ENCODE measurements around the gene PPDPF.

The PPDPF gene

DNA sequence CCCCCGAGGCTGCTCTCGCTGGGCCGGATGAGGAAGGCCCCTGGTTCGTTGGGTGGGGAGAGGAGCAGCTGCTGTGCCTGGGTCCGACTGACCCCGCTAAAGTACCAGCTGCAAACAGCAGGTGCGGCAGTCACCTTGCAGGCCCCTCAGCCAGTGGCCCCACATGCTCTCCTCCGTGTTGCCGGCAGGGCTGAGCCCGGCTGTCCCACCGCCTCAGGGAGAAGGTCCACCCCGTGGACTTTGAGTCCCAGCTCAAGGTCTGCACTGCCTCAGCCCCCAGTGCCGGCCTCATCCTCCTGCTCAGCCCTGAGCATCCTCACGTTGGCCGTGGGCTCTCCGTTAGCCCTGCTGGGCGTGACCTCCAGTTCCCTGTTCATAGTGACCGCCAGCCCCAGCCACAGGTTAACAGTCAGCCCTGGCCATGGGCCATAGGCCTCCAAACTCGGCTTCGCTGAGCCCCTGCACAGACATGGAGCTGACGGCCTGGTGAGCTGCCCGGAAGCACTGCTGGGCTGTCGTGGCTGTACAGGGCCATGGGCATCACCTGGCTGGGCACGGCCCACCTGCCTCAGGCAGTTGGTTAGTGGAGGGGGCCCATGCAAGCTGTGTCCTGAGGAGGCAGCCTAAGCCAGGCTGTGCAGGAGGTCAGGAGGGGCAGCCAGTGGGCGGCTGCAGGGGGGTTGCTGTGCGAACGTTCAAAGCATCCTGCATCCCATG is 23.8 kb downstream of the PPDPF start:
- H3K4me3 ChIP-seq (ENCODE audit: low read depth, low read length), result no peak overlapping the region
- DNase-seq (ENCODE audit: low read depth), result no peak

DNA sequence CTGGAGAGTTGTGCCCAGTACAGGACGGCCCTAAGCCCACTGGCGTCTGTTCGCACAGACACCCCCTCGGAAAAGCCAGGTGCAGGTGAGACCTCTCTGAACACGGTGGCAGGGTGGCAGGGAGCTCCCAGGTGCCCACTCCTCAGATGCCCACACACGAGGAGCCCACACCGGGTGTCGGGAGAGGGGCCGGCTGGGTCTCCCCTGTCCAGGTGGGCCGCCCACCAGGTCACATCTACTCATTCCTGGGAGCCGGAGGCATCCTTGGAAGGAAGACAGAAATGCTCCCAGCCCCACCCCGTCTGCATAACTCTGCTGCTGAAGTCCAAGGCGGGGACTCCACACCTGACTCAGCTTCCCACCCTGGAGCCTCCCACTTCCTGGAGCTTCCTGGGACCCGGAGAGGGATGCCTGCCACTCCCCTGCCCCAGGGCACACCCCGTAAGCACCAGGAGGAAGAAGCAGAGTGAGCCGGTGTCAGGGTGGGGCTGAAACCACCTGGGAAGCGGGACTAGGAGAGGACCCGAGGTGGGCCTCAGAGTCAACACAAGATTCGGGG is 24.5 kb downstream of the PPDPF start:
- no peak overlapping the region for H3K4me3 ChIP-seq (ENCODE audit: low read depth, low read length)
- no peak for DNase-seq (ENCODE audit: low read depth)

DNA sequence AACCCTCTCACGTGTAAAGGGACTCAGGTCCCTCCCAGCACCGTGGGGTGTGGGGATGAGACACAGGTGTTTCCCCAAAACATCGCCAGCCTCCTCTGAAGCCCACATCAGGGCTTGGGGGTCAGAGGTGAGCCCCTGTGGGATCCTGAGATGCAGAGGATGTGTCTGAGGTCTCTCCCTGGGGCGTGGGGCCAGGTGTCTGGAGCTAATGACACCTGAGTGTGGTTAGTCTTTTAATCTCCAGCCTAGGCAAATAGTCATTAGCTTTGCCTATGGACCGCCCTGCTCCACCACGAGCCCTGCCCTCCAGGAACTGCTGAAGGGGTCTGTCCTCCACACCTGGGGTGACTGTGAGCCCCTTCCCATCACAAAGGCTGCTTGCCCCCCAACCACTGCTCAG is 25.2 kb downstream of the PPDPF start:
- DNase-seq (ENCODE audit: low read depth), result no peak
- H3K4me3 ChIP-seq (ENCODE audit: low read depth, low read length), result no peak overlapping the region

DNA sequence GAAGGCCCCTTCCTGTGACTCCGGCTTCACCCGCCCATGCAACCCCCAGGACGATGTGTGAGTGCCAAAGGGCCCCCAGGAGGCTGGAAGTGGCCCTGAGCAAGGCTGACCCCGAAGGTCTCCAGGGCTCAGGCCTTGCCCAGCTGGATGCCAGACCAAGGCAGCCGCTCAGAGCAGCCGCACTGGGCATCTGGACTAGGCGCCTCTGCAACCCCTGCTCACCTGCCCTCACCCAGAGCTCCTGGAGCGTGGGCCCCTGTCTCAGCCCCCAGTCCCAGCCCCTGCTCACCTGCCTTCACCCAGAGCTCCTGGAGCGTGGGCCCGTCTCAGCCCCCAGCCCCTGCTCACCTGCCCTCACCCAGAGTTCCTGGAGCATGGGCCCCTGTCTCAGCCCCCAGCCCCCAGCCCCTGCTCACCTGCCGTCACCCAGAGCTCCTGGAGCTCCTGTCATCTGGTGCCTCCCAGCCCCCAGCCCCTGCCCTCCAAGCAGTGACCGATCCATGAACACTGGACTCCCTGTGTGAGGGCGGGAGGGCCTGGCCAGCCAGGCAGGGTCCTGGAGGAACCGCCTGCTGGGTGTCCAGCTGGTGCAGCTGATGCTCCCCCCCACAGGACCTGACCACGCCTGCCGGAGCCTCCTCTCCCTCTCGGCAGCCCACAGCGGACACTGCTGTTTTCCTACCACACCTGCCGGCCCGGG is 25.8 kb downstream of the PPDPF start:
- DNase-seq (ENCODE audit: low read depth), result no peak
- H3K4me3 ChIP-seq (ENCODE audit: low read depth, low read length), result no peak overlapping the region

DNA sequence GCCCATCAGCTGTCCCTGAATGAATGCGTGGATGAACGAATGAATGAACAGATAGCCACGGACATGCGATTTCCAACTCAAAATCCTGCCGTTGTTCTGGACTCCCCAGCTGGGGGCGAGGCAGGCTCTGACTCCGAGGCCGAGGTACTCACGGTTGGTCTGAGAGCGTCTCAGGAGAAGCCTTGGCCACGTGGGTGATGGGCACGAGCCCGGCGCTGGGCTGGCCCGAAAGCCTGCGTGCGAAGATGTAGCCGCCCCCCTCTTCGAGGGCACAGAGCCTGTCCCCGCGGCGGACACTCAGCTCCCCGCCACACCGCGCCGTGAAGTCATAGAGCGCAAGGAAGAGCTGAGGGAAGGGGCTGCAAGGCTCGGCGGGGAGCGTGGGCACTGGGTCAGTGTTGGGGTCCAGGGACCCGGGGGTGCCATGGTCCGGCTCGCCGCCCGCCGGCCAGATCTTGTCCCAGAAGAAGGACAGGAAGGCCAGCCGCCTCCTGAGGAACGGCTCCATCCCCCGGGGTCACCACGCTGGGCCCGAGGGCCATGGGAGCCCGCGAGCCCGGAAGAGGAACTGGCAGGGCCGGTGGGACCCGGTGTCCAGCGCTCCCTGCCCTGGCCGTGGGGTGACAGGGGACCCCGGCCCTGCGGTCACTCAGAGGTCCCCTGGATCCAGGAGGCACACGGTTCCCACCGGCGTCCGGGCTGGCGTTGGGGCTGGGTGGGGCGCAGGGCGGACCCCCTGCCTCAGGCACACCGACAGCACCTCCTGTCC is 26.6 kb downstream of the PPDPF start:
- no peak for DNase-seq (ENCODE audit: low read depth)
- no peak overlapping the region for H3K4me3 ChIP-seq (ENCODE audit: low read depth, low read length)

DNA sequence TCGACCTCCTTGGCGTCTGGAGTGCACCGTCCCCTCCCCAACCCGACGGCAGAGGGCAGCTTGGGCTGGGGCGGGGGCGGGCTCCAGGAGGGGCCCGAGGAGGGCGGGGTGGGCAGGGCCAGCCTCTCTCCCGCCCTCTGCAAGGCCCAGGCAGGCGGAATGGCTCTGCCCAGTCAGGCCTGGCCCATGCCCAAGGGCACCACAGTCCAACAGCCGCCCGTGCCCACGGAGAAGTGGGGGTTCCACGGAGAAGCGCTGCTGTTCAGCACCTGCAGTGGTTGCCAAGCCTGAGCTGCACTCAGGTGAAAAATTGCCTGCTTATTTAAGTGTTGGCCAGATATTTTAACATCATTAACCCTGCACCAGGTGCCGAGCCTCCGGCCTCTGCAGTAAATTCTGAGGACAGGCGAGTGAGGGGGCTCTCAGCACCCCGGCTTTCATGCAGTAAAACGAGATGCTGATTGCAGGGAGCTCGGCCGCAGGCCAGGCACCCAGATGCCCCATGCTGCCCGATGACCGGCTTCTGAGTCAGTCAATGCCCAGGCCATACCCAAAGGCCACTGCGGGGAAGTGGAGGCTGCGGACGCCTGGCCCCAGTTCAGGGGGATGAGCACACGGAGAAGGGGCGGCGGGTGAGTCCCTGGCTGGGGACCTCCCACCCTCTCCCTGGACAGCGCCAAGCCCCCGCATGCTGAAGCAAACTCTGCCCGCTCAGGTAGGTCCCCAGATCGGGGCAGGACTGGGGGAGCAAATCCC is 27.3 kb downstream of the PPDPF start, which contains the start of gene SRMS:
Gene SRMS (minus strand): TSS at position 25 of the 756 bp plus-strand sequence. CDS start 286 bp downstream, outside the sequence.
- DNase-seq (ENCODE audit: low read depth), result no peak
- H3K4me3 ChIP-seq (ENCODE audit: low read depth, low read length), result no peak within 1 kb of the TSS

DNA sequence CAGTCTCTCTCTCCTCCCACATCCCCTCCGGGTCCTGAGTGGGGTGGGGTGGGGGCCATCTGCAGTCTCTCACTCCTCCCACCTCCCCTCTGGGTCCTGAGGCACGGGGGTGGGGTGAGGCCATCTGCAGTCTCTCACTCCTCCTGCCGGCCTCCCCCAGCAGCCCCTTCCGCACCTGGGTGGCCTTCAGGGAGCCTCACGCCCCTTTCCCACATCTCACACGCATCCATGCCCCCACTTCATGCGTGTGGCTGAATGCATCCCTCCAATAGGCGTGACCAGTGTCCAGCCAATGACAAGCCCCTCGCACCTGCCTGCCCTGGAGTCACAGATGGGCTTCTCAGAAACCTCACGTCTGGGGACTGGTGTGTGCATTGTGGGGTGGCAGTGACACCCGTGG is 28.0 kb downstream of the PPDPF start:
- no peak for DNase-seq (ENCODE audit: low read depth)
- no peak overlapping the region for H3K4me3 ChIP-seq (ENCODE audit: low read depth, low read length)

DNA sequence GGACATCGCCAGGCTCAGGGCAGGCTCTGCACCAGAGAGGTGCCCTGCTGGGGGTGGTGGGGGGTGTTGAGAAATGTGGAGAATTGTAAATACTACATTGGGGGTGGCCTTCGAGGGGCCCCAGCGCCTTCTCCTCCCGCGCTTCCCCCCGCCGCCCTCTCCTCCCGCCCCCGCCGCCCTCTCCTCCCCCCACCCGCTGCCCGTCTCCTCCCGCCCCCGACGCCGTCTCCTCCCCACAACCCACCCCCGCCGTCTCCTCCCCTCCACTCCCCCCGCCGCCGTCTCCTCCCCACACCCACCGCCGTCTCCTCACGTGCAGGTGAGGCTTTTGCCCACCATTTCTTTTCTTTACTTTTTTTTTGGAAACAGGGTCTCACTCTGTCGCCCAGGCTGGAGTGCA is 28.5 kb downstream of the PPDPF start:
- no peak overlapping the region for H3K4me3 ChIP-seq (ENCODE audit: low read depth, low read length)
- DNase-seq (ENCODE audit: low read depth), result no peak

DNA sequence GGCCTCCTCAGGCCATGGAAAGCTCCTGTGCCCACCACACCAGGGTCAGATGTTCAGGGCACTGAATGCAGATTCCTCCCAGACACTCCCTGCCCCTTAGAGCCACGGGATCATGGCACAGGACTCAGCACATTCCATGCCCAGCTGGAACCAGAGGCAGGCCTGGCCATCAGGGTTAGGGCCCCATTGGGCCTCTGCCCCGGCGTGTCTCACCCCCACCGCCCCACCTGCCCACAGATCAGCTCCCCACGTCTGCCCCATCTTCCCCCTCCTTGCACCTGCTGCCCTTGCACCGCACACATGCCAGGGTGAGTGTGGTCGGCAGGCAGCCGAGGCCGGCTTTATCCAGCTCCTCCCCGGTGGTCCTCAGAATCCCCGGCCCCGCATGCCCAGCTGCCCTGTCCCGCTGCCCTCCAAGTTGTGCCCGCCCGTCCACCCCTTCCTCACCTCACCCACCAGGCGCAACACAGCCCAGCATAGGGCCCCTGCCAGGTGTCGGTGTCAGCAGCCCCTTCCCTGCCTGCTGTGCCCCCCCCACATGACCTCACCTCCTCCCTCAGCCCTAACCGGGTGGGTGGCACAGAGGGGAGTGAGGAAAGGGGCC is 29.2 kb downstream of the PPDPF start:
- no peak overlapping the region for H3K4me3 ChIP-seq (ENCODE audit: low read depth, low read length)
- DNase-seq (ENCODE audit: low read depth), result no peak

DNA sequence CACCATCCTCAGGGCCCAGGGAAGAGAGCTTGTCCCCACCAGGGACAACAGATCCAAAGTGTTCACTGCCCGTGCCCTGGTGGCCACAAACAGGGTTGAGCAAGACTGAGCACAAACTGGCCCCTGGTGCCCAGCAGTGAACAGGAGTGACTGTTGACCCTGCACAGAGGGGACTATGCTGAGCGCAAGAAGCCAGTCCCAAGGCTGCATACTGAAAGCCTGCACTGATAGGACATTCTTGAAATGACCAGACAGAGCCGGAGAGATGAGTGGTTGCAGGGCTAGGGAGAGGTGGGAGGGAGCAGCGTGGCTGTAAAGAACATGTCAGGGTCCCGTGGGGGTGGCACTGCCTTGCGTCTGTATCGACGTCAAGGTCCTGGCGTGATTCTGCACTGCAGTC is 30.5 kb downstream of the PPDPF start:
- no peak overlapping the region for H3K4me3 ChIP-seq (ENCODE audit: low read depth, low read length)
- no peak for DNase-seq (ENCODE audit: low read depth)

DNA sequence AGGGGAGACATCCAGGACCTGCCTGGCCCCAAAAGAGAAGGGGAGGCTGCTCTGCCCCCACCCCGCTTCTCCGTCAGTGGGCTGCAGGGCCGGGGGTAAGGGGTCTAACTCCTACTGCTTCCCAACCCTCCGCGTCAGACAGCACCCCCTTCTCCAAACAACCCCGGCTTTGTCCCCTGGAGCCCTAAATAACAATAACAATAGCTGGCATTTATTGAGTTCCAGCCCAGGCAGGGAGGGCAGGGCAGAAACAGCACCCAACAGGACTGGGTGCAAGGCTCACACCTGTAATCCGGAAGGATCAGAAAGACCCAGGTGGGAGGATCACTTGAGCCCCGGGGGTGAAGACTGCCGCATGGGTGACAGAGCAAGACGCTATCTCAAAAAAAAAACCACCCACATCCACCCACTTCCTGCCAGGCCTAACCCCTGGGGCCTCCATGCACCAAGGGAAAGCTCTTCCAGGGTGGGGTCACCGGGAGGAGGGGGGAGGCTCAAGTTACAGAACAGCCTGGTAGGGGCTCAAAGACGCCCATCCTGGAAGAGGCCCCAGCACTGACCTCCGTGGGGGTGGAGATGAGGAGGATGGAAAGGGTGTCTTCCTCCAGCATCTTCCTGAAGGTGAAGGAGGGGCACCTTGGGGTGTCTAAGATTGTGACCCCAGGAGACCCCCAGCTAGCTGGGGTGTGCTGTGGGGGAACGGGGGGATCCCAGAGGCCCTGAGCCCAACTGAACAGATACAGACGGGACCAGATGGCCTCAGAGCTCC is 32.1 kb downstream of the PPDPF start:
- no peak overlapping the region for H3K4me3 ChIP-seq (ENCODE audit: low read depth, low read length)
- DNase-seq (ENCODE audit: low read depth), result no peak

DNA sequence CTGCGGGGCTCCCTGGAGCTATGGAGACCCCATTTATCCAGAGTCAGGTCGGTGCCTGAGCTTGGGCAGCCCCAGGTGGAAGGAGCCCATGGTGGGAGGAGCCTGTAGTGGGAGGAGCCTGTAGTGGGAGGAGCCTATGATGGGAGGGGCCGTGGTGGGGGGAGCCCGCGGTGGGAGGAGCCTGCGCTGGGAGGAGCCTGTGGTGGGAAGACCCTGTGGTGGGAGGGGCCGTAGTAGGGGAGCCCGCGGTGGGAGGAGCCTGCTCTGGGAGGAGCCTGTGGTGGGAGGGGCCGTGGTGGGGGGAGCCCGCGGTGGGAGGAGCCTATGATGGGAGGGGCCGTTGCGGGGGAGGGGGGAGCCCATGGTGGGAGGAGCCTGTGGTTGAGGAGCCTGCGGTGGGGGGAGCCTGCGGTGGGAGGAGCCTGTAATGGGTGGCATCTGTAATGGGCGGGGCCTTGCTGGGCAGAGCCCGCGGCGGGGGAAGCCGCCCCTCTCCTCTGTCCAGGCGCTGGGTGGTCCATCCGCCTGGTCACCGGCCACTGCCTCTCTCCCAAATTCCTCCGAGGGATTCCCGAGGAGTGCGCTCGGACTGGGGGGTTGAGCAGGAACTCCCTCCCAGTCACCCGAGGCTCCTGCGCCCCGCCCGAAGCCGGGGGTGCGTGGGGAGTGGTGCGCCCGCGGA is 32.8 kb downstream of the PPDPF start:
- H3K4me3 ChIP-seq (ENCODE audit: low read depth, low read length), result peak overlapping the region; percentile 69
- DNase-seq (ENCODE audit: low read depth), result peak; percentile 39

DNA sequence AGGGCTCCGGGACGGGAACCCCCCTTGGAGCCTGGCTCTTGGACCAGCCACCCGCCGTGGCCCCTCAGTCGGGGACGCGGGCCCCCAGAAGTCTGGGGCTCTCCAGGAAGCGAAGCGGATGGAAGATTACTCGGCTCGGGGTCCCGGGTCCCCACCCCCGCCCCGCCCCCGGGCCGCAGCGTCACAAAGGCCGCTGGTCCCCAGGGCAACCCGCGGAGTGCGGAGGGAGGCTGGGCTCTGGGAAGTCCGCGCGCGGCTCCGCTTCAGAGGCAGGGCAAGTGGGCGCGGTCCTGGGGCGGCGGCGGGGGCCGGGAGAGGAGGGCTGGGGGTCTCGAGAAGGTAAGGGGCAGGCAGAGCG is 33.3 kb downstream of the PPDPF start, which contains the start of gene FNDC11:
Gene FNDC11 (plus strand): TSS at position 227 of the 358 bp plus-strand sequence. CDS start 1,505 bp downstream, outside the sequence.
- peak within 1 kb of the TSS; percentile 69 for H3K4me3 ChIP-seq (ENCODE audit: low read depth, low read length)
- no peak for DNase-seq (ENCODE audit: low read depth)

DNA sequence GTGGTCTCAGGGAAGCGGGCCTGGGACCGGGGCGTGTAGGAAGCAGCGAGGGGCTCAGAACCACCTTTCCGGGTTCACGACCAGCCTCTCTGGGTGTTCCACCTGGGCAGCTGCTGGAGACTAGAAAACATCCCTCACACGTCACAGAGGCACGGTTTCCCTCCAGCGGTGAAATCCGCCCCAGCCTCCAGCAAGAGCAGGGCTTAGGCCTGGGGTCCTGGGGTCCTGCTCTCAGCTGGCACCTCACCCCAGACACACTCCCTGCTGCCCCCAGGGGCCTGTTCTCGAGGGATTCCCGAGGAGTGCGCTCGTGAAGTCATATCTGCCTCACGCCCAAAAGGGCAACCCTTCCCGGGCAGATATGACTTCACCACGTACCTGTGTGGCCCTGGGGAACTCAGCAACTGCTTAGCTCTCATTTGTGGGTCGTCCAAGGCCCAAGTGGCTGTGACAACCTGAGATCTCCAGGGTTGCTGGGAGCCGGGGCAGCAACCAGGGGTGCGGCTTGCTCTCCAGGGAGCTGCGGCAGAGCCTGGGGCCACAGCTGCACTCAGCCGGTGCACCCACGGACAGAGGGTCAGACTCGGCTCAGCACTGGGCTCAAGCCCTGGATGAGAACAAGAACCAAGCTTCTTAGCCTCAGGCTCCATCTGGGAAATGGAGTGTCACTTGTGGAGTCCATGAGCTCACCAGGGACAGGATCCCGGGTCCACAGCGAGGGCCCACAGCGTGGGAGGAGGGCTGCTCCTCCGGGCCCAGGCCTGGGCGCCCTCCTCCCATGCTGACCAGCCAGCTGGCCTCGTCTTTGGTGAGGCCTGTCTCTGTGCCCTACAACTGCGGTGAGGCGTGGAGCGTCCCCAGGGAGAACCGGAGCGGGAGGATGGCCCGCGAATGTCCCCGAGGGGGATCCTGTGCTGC is 34.1 kb downstream of the PPDPF start:
- no peak for DNase-seq (ENCODE audit: low read depth)
- peak overlapping the region; percentile 69 for H3K4me3 ChIP-seq (ENCODE audit: low read depth, low read length)

DNA sequence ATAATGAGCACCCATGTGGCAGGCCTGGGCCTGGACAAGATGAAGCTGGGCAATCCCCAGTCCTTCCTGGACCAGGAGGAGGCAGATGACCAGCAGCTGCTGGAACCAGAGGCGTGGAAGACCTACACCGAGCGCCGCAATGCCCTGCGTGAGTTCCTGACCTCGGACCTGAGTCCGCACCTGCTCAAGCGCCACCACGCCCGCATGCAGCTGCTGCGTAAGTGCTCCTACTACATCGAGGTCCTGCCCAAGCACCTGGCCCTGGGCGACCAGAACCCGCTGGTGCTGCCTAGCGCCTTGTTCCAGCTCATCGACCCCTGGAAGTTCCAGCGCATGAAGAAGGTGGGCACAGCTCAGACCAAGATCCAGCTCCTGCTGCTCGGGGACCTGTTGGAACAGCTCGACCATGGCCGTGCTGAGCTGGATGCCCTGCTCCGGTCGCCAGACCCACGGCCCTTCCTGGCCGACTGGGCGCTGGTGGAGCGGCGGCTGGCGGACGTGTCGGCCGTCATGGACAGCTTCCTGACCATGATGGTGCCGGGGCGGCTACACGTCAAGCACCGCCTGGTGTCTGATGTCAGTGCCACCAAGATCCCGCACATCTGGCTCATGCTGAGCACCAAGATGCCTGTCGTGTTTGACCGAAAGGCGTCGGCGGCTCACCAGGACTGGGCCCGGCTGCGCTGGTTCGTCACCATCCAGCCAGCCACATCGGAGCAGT is 35.3 kb downstream of the PPDPF start:
- DNase-seq (ENCODE audit: low read depth), result no peak

DNA sequence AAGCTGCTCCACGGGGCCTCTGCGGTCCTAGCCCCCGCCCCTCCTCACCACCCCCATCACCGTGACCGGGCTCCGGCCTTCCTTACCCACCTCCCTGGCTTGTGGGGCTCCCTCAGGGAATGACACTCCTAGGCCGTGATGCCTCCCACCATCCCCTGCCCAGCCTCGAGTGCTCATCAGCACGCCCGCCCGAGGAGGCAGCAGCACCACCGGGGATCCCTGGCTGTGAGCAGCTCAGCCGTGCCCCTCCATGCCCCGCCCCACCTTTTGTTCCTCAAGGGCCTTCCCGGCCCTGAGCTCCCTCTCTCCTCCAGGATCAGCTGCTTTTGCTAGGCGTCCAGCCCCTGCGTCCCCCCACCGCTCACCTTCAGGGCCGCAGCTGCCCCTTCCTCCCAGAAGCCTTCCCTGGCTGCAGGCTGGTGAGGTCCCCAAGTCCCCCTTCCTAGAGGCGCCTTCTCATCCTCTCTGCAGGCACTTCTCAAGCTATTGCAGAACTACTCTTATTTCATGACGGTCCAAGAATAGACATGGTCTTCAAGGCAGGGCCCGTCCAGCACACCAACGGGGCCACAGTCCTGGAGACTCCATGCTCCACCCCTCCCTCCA is 36.4 kb downstream of the PPDPF start:
- no peak for DNase-seq (ENCODE audit: low read depth)
- H3K4me3 ChIP-seq (ENCODE audit: low read depth, low read length), result no peak overlapping the region

More for the DNA sequence above, 35.3 kb downstream of the PPDPF start:
- H3K4me3 ChIP-seq (ENCODE audit: low read depth, low read length), result no peak overlapping the region

Measured in skeletal muscle cell (primary cell).